MCF 10A (cell line): Measurements from ENCODE around the gene STAT5A. TPM values are rescaled to one million over a fixed set of nuclear protein-coding genes. Genes with fewer than 3 reads are reported as not detected.

ENCODE experiments used
- BruUV-seq: library from RNA; stranded (reverse); fragments of 400-500 nt; replicated peaks from 2 replicates; lab custom pipeline; 2021; lab: Mats Ljungman, UMichigan
- CTCF ChIA-PET: fragments of 300-600 bp; sonication (Branson Sonifier 250); formaldehyde crosslinking; extraction: SDS; loops from one replicate; lab custom pipeline; 2021; ENCODE audit warnings: antibody characterized with exemption, inconsistent platforms; lab: Yijun Ruan, JAX
- POLR2A ChIA-PET: fragments of 300-600, 350-650 bp; sonication (Branson Sonifier 250); formaldehyde crosslinking; extraction: SDS; loops from one replicate; lab custom pipeline; 2020; ENCODE audit warnings: antibody characterized with exemption, inconsistent platforms; lab: Yijun Ruan, JAX
- DNase-seq: peaks from one replicate; pipeline ENCODE4 v3.0.0-alpha.2; 2018; ENCODE audit not compliant: unreplicated experiment
- H3K27ac Mint-ChIP-seq: one replicate; pipeline ENCODE4 v1.8.0; 2022; ENCODE audit warnings: mild to moderate bottlenecking, low read depth, mixed read lengths; ENCODE audit not compliant: unreplicated experiment
- H3K27me3 Mint-ChIP-seq: one replicate; pipeline ENCODE4 v1.8.0; 2022; ENCODE audit warnings: mixed read lengths; ENCODE audit not compliant: insufficient read depth, unreplicated experiment
- H3K36me3 Mint-ChIP-seq: one replicate; pipeline ENCODE4 v1.8.0; 2022; ENCODE audit warnings: mild to moderate bottlenecking, moderate library complexity, mixed read lengths; ENCODE audit not compliant: insufficient read depth, unreplicated experiment
- H3K4me1 Mint-ChIP-seq: one replicate; pipeline ENCODE4 v1.8.0; 2022; ENCODE audit warnings: mixed read lengths; ENCODE audit not compliant: insufficient read depth, unreplicated experiment
- H3K4me3 Mint-ChIP-seq: one replicate; pipeline ENCODE4 v1.8.0; 2022; ENCODE audit warnings: mild to moderate bottlenecking, moderate library complexity, mixed read lengths; ENCODE audit not compliant: unreplicated experiment
- H3K9me3 Mint-ChIP-seq: one replicate; pipeline ENCODE4 v1.8.0; 2022; ENCODE audit warnings: mixed read lengths; ENCODE audit not compliant: unreplicated experiment
- CTCF ChIP-seq: fragments of 200-600 bp; IDR thresholded peaks from one replicate; pipeline ENCODE4 v1.8.0; 2022; ENCODE audit warnings: antibody characterized with exemption, mild to moderate bottlenecking; ENCODE audit not compliant: unreplicated experiment
- intact Hi-C: fragments of 100-400 bp; cut with micrococcal nuclease; formaldehyde crosslinking; loops from 2 replicates; pipeline ENCODE4 v1.14.1; 2022
- total RNA-seq: library from RNA; stranded (reverse); gene quantifications from 2 replicates; pipeline ENCODE4 v1.2.3, GENCODE V29; 2022

STAT5A gene
- total RNA-seq, 1 experiment from 2014 or later, result 1.0 TPM

GRCh38 chr17:42309986-42310786 lies 21.9 kb downstream of the STAT5A start:
- Mint-ChIP-seq H3K9me3 (no peaks in the 10 kb centered on the region), H3K36me3 (peaks cover 58% of the 10 kb centered on the region), H3K4me1 (no peaks in the 10 kb centered on the region), H3K27ac (no peak overlapping the region), H3K4me3 (no peak overlapping the region), H3K27me3 (no peaks in the 10 kb centered on the region)
- no peak for TF ChIP-seq CTCF
- DNase-seq, result no peak
- ChIA-PET CTCF (interaction anchor here (0.6 to 2.0 kb wide), 5 partner anchors 12 to 217 kb away, joined by 3 to 6 read pairs (median 5); no protein-coding TSS in a partner anchor), POLR2A (interaction anchor here (0.6 to 1.3 kb wide), 3 partner anchors 13 to 61 kb away, joined by 3 read pairs; no protein-coding TSS in a partner anchor)
- intact Hi-C loops, result no loop called here
- no TSS peak for BruUV-seq

GRCh38 chr17:42310787-42311215 lies 22.5 kb downstream of the STAT5A start:
- no TSS peak for BruUV-seq
- no peaks in the 10 kb centered on the region for H3K9me3 Mint-ChIP-seq
- TF ChIP-seq CTCF, result no peak
- no peaks in the 10 kb centered on the region for H3K4me1 Mint-ChIP-seq
- CTCF ChIA-PET, result interaction anchor here (1.9 kb wide), 2 partner anchors 12 to 207 kb away, joined by 5 to 6 read pairs; no protein-coding TSS in a partner anchor
- no peak overlapping the region for H3K27ac Mint-ChIP-seq
- H3K27me3 Mint-ChIP-seq, result no peaks in the 10 kb centered on the region
- H3K4me3 Mint-ChIP-seq, result no peak overlapping the region
- DNase-seq, result no peak
- peaks cover 64% of the 10 kb centered on the region for H3K36me3 Mint-ChIP-seq
- intact Hi-C loops, result no loop called here
- POLR2A ChIA-PET, result no interaction called here

- H3K36me3 Mint-ChIP-seq, result peaks cover 67% of the 10 kb centered on the region
- no peaks in the 10 kb centered on the region for H3K27me3 Mint-ChIP-seq
- H3K4me1 Mint-ChIP-seq, result no peaks in the 10 kb centered on the region
- H3K9me3 Mint-ChIP-seq, result no peaks in the 10 kb centered on the region
- no TSS peak for BruUV-seq
- no peak for DNase-seq
- no peak overlapping the region for H3K4me3 Mint-ChIP-seq
- ChIA-PET POLR2A (interaction anchor here (0.9 to 1.2 kb wide), 2 partner anchors 14 to 18 kb away, joined by 3 read pairs; no protein-coding TSS in a partner anchor), CTCF (interaction anchor here (1.3 to 2.5 kb wide), 4 partner anchors 11 to 208 kb away, joined by 5 to 7 read pairs (median 6); no protein-coding TSS in a partner anchor)
- H3K27ac Mint-ChIP-seq, result no peak overlapping the region
- TF ChIP-seq CTCF, result no peak
- intact Hi-C loops, result no loop called here
These were observed 23.1 kb downstream of the STAT5A start for GRCh38 chr17:42311240-42312034.

- TF ChIP-seq CTCF, result no peak
- H3K27ac Mint-ChIP-seq, result no peak overlapping the region
- intact Hi-C loops, result no loop called here
- ChIA-PET POLR2A (interaction anchor here (0.9 to 1.2 kb wide), 2 partner anchors 13 to 17 kb away, joined by 3 read pairs; no protein-coding TSS in a partner anchor), CTCF (interaction anchor here (0.7 to 2.5 kb wide), 3 partner anchors 10 to 207 kb away, joined by 3 to 7 read pairs (median 6); no protein-coding TSS in a partner anchor)
- no peaks in the 10 kb centered on the region for H3K27me3 Mint-ChIP-seq
- H3K4me3 Mint-ChIP-seq, result no peak overlapping the region
- H3K4me1 Mint-ChIP-seq, result no peaks in the 10 kb centered on the region
- DNase-seq, result no peak
- no TSS peak for BruUV-seq
- H3K9me3 Mint-ChIP-seq, result no peaks in the 10 kb centered on the region
- H3K36me3 Mint-ChIP-seq, result peaks cover 72% of the 10 kb centered on the region
These were observed 23.7 kb downstream of the STAT5A start for GRCh38 chr17:42312035-42312284.
